K562 (cell line): ENCODE data around the gene NR2F6. TPM values are rescaled to one million over a fixed set of nuclear protein-coding genes. Genes with fewer than 3 reads are reported as not detected.
A peak's percentile ranks its signal among the peaks of the same experiment; 100 is the strongest.

Experiments used
- COPS2 ChIP-seq: fragments of 450-650 bp; conservative IDR thresholded peaks from 2 replicates; pipeline ENCODE4 v1.6.1; 2016; ENCODE audit warnings: mild to moderate bottlenecking, moderate library complexity
- CSDE1 ChIP-seq, 2 experiments: fragments of 450-650 bp; IDR thresholded peaks; 2 replicates each; pipeline ENCODE4 v1.6.1; 2016; ENCODE audit warnings: mild to moderate bottlenecking in 1 of 2
- CUX1 ChIP-seq: fragments of 200-800 bp; sonication (Bioruptor generic); IDR thresholded peaks from 2 replicates; pipeline ENCODE4 v1.6.1; 2016; ENCODE audit warnings: missing genetic modification characterization, missing compliant biosample characterization
- DNMT1 ChIP-seq: fragments of 450-650 bp; IDR thresholded peaks from 2 replicates; pipeline ENCODE4 v1.6.1; 2016; ENCODE audit warnings: antibody characterized with exemption, mild to moderate bottlenecking
- HLTF ChIP-seq: fragments of 450-650 bp; IDR thresholded peaks from 2 replicates; pipeline ENCODE4 v1.6.1; 2016
- HSF4 ChIP-seq: fragments of 250-450 bp; sonication (Bioruptor Pico); IDR thresholded peaks from 2 replicates; pipeline ENCODE4 v2.1.2; 2022; ENCODE audit warnings: mild to moderate bottlenecking, moderate library complexity, borderline replicate concordance
- KAT8 ChIP-seq: fragments of 450-650 bp; IDR thresholded peaks from 2 replicates; pipeline ENCODE4 v1.6.1; 2016; ENCODE audit warnings: low read depth, mild to moderate bottlenecking
- MXD1 ChIP-seq: fragments of 250-450 bp; sonication (Bioruptor Pico); IDR thresholded peaks from 2 replicates; pipeline ENCODE4 v1.8.0; 2021; ENCODE audit warnings: borderline replicate concordance, mild to moderate bottlenecking, moderate library complexity; ENCODE audit not compliant: poor library complexity, severe bottlenecking
- RBM14 ChIP-seq: fragments of 200-400 bp; formaldehyde crosslinking; IDR thresholded peaks from 2 replicates; pipeline ENCODE4 v1.6.1; 2018; ENCODE audit warnings: low read depth, mild to moderate bottlenecking, low read length, moderate library complexity, borderline replicate concordance; ENCODE audit not compliant: insufficient read depth
- RBM25 ChIP-seq: fragments of 200-400 bp; formaldehyde crosslinking; IDR thresholded peaks from 2 replicates; pipeline ENCODE4 v1.6.1; 2018; ENCODE audit warnings: low read length, low read depth, moderate library complexity; ENCODE audit not compliant: severe bottlenecking
- STAT6 ChIP-seq: sonication (generic); formaldehyde crosslinking; IDR thresholded peaks from 2 replicates; pipeline ENCODE4 v1.8.1; 2023; ENCODE audit warnings: mild to moderate bottlenecking, missing genetic modification reagents
- TAL1 ChIP-seq: fragments of 450-650 bp; IDR thresholded peaks from 2 replicates; pipeline ENCODE4 v1.6.1; 2016; ENCODE audit warnings: mild to moderate bottlenecking
- TBP ChIP-seq: optimal IDR thresholded peaks from 2 replicates; pipeline ENCODE3; 2011; ENCODE audit warnings: low read depth, low read length, improper control_type of control experiment
- TGIF2 ChIP-seq: sonication (generic); formaldehyde crosslinking; IDR thresholded peaks from 2 replicates; pipeline ENCODE4 v1.8.1; 2022; ENCODE audit warnings: mild to moderate bottlenecking, missing genetic modification reagents, moderate library complexity
- ZBTB7A ChIP-seq: IDR thresholded peaks from 2 replicates; pipeline ENCODE4 v1.6.1; 2011; ENCODE audit warnings: low read depth, mild to moderate bottlenecking, low read length, moderate library complexity, borderline replicate concordance; ENCODE audit not compliant: control insufficient read depth
- ZFPM2 ChIP-seq: fragments of 250-450 bp; sonication (Bioruptor Pico); IDR thresholded peaks from 2 replicates; pipeline ENCODE4 v1.5.1; 2022; ENCODE audit warnings: mild to moderate bottlenecking
- ZNF121 ChIP-seq: sonication (generic); formaldehyde crosslinking; conservative IDR thresholded peaks from 2 replicates; pipeline ENCODE4 v1.8.0; 2022; ENCODE audit warnings: missing genetic modification reagents
- ZNF134 ChIP-seq: fragments of 250-450 bp; sonication (Bioruptor Pico); conservative IDR thresholded peaks from 2 replicates; pipeline ENCODE4 v1.4.0; 2020
- ZNF586 ChIP-seq: fragments of 450-650 bp; formaldehyde crosslinking; conservative IDR thresholded peaks from 2 replicates; pipeline ENCODE4 v1.4.0; 2020; ENCODE audit warnings: mild to moderate bottlenecking, moderate library complexity
- ZNF589 ChIP-seq: fragments of 200-800 bp; sonication (Bioruptor generic); IDR thresholded peaks from 2 replicates; pipeline ENCODE4 v1.6.1; 2016; ENCODE audit warnings: low read depth, missing genetic modification characterization, missing compliant biosample characterization
- polyA plus RNA-seq, 8 experiments: library from polyadenylated mRNA; depleted of rRNA in 4 of 8; stranded (reverse) in 5 of 8; unstranded in 3 of 8; fragments of >200 nt; fragmentation: Nextera tagmentation in 2 of 8; fragmentation: Illumina TruSeq in 1 of 8; extraction: Ambion mirVana in 2 of 8; extraction: Trizol in 1 of 8; gene quantifications; 2 replicates each; pipeline versions ENCODE4 v1.2.1 to v1.2.3, GENCODE V29; 2011 to 2014; ENCODE audit warnings: inconsistent platforms in 1 of 8, missing spikeins in 1 of 8
- total RNA-seq, 7 experiments: library from RNA; depleted of rRNA in 6 of 7; stranded (reverse); fragments of >200 nt in 6 of 7; fragmentation: Illumina TruSeq in 2 of 7; extraction: Trizol in 2 of 7; gene quantifications; 2 replicates each; pipeline versions ENCODE4 v1.2.1 to v1.2.3, GENCODE V29; 2011 to 2021; ENCODE audit warnings: low replicate concordance in 1 of 7

The NR2F6 gene
- total and polyA plus RNA-seq, 9 of the 15 experiments (the other 6 are each of a cell fraction or from before 2014, with no cell fraction given) = 0.76 to 97.5 (median 18.8) TPM

- 0 out of 2 replicates have a peak, but pooled peaks have one; percentile 92 for TF ChIP-seq RBM14
- no peak for TF ChIP-seq KAT8
- TF ChIP-seq ZBTB7A = peak; percentile 83; the same call in 1 of the 2 replicates
- peak; percentile 72; the same call in 1 of the 2 replicates for TF ChIP-seq ZNF589
- no peak for TF ChIP-seq CUX1 (CRISPR knock-in tag)
- peak; percentile 34 for TF ChIP-seq MXD1 (CRISPR knock-in tag)
- TF ChIP-seq TGIF2 (CRISPR knock-in tag) = no peak
- no peak for TF ChIP-seq RBM25
- TF ChIP-seq TAL1 = no peak
- TF ChIP-seq ZNF134 (CRISPR knock-in tag) = no peak
- TF ChIP-seq ZNF121 (CRISPR knock-in tag) = no peak
- TF ChIP-seq ZNF586 (CRISPR knock-in tag) = no peak
- TF ChIP-seq COPS2 = no peak
- peak; percentile 94 for TF ChIP-seq TBP
- TF ChIP-seq STAT6 (CRISPR knock-in tag) = 0 out of 2 replicates have a peak, but pooled peaks have one; percentile 72
- TF ChIP-seq ZFPM2 (CRISPR knock-in tag) = no peak
- 0 out of 4 replicates have a peak, but pooled peaks of 1 of the 2 experiments have one; percentile 14 for TF ChIP-seq CSDE1 (IDR thresholded peaks at IDR 0.05)
- TF ChIP-seq HSF4 (CRISPR knock-in tag) = no peak
- TF ChIP-seq DNMT1 = no peak
- peak; percentile 52; the same call in 1 of the 2 replicates for TF ChIP-seq HLTF
Observed at GRCh38 chr19:17215127-17215971, 30.4 kb downstream of the NR2F6 start, which contains the start of gene USE1 (continued).
